Dedifferentiated amniotic fluid mesenchymal stem cell (primary cell): ENCODE measurements around the gene ANKRD6.
A peak's percentile ranks its signal among the peaks of the same experiment; 100 is the strongest.
"Not testable (repeated sequence)": the region's sequence is repeated elsewhere in the genome, so short reads cannot be mapped to it uniquely, and the experiment has no call there.

Experiments
- DNase-seq: peaks from one replicate; pipeline ENCODE4 v3.0.0-alpha.2; 2016; ENCODE audit errors: extremely low spot score

ANKRD6 gene

DNA sequence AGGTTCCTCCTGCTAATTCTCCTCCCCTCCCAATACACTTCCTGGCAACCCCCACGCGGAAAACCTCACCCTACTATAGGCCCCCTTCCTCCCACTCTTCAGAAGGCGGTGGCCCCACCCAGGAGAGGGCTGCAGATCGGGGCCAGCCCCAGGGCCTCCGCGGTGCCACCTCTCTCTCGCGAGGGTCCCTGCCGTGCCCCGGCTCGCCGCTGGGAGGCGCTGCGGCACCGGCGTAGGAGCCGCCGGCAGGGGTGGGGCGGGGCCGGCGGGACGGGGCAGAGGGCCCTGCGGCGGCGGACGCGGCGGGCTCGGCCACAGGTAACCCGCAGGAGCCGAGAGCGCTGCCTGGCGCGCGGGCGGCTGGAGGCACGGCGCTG, at the start of gene ANKRD6:
Gene ANKRD6, plus strand, starts transcription at position 278 of the 377 bp plus-strand sequence. CDS start 133,825 bp downstream, outside the sequence.
- DNase-seq = peak; percentile 29

GRCh38 chr6:89385156-89385667, 47.7 kb upstream of the ANKRD6 start:
- no peak for DNase-seq

DNA sequence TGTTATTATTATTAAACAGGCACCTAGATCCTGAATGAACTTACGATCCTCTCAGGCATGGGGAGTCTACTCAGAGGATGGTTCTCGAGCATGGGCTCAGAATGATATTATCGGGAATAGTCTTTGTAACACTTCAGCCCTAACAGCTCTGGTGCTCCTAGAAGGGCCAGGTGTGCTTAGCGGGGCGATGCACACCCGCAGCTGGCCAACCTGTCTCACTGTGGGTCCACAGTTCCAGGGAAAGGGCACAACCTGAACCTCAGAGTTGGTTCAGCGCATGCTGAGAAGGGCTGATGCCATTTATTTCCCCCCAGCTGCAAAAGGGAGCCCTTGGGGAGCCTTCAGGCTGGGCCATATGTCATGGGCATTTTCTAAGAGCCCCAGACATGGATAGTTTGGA, 47.1 kb upstream of the ANKRD6 start:
- DNase-seq = no peak

- DNase-seq = no peak
Observed at GRCh38 chr6:89386917-89387491, 45.9 kb upstream of the ANKRD6 start.

DNA sequence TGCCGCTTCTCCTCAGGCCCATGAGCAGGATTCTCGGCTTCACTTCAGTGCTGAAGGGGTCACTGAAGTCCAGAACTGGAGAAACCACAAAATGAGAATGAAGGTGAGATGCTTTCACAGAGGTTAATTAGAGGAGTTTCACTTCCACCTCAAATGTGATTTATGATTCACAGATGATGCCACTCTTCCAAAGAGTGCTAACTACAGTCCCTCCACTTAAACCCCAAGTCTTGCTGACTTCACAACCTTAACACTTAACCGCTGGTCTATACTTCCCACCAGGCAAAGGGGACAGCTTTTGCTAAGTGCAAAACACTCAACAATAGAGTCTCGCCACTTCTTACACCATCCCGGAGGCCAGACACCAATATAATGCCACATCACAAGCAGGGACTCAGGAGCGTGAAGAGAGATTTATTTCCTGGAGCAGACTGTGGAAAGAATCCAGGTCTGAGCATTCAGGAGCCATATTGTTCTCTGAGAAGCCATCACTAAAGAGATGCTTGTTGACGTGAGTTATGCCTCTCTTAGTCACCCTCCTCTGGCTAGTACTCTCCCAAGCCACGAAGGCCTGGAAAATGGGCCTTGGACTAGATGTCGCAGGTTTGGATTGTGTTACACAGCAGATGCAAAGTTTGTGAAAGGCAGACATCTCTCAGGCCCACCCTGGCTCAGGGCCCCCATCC, 45.3 kb upstream of the ANKRD6 start:
- DNase-seq = no peak

DNA sequence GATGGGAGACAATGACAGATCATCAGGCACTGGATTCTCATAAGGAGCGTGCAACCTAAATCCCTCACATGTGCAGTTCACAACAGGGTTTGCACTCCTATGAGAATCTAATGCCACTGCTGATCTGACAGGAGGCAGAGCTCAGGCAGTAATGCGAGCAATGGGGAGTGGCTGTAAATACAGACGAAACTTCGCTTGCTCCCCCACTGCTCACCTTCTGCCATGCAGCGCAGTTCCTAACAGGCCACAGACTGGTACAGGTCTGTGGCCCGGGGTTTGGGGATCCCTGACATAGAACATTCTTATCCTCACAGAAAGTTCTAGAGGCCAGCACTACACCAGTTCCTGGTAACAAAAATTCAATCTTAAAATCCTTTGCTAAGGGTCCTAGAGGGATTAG, 44.1 kb upstream of the ANKRD6 start:
- no peak for DNase-seq

- no peak for DNase-seq
Observed at GRCh38 chr6:89392823-89393222, 40.1 kb upstream of the ANKRD6 start.

- no peak for DNase-seq
Observed at GRCh38 chr6:89393659-89394058, 39.3 kb upstream of the ANKRD6 start.

DNA sequence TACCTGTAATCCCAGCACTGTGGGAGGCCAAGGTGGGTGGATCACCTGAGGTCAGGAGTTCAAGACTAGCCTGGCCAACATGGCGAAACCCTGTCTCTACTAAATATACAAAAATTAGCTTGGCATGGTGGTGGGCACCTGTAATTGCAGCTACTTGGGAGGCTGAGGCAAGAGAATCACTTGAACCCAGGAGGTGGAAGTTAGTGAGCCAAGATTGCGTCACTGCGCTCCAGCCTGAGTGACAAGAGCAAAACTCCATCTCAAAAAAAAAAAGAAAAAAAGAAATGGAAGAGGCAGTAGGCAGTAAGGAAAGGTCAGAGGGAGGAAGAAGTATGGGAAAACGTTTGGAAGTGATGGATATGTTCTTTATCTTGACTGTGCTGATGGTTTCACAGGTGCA, 35.1 kb upstream of the ANKRD6 start:
- DNase-seq = not testable (repeated sequence)

DNA sequence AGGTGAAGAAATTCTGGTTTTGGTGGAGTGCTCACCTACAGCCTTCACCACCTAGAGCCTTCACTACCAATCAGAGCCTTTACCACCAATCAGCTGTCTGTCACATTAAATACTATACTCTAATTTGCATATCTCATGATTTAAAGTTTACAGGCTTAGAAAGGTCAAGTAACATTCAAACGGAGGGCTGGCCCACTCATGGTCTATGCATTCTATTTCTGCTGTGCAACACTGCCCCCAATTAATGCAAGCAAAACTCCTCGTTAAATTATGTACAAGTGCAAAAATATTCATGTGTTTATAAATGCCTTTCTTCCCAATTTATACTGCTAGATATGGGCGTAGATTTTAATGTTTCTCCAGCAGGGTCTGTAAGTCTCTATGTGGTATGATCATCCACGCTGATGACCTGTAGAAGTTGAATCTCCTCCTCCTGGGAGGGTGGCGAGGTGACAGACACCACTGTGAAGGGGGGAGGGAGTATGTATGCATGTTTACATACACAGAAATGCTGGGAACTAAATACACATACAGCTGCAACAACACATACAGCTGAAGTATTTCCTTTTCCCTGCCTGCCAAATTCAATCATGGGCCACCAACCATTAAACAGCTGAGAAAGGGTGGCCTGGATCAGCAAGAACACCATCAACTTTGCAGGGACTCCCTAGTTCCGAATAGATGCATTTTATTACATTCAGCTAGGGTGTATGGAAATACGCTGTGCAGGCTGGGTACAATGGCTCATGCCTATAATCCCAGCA, 34.0 kb upstream of the ANKRD6 start:
- DNase-seq = no peak

DNA sequence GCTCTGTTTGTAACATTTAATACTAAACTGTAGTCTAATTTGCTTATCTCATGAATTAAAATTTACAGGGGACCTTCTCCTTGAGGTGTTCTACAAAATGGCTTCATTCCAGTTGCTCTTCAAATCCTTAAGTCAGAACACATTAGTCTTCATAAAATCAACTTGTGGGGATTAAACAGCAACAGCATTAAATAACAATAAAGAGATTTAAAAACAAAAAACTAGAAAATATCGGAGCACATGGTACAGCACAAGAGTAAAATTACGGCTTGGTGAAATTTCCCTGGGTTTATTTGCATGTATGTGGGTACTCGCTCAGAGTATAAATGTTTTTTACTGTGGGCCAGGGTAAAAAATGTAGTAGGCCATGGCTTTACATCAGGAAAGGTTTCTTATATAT, 32.9 kb upstream of the ANKRD6 start:
- DNase-seq = no peak

DNA sequence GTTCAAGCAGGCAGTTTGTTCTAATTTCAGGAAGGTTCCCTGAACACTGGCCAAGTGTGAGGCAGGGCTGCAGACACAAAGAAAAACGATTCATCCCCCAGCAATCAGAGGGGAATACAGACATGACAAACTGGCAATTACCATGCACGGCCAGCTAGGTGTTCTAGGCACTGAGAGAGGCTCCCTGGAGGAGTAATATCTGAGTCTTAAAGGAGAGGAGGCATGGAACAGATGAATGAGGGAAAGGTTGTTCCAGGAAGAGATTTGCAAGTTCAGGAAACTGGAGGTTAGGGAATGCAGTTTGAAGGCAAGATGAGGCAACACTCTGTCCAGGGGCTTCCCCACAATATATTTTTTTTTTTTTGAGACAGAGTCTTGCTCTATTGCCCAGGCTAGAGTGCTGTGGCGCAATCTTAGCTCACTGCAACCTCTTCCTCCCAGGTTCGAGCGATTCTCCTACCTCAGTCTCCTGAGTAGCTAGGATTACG, 32.0 kb upstream of the ANKRD6 start:
- no peak for DNase-seq

DNA sequence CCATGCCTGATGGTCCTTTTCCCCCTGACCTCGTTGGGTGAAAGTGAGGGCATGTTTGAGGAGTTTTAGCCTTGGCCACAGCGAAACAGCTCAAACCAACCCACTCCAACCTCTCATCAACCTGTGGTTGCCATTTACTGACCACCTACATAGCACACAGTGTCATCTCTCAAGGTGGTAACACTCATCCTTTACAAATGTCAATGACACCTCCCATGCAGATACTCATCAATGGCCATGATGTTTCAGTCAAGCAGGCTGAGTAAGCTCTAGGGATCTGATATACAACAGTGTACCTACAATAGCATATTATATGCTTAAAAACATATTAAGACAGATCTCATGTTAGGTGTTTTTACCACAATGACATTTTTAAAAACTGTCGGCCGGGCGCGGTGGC, 30.2 kb upstream of the ANKRD6 start:
- no peak for DNase-seq

DNA sequence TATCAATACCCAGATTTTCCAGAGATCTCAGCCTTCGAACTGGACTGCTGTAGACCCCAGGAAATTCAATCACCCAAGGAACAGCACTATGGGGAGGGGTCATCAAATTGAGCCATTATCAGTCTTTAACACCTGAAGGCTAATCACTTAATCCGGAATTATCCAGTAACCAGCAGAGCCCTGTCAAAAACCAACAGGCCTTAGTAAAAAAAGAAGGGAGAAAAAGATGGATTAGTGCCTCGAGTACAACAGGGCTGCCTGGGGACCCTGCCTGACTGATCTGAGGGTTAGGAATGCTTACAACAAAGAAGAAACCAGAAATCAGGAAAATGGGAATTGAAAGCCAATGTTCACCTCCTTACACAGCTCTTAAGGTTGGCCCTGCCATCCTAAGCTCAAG, 28.4 kb upstream of the ANKRD6 start:
- no peak for DNase-seq

DNA sequence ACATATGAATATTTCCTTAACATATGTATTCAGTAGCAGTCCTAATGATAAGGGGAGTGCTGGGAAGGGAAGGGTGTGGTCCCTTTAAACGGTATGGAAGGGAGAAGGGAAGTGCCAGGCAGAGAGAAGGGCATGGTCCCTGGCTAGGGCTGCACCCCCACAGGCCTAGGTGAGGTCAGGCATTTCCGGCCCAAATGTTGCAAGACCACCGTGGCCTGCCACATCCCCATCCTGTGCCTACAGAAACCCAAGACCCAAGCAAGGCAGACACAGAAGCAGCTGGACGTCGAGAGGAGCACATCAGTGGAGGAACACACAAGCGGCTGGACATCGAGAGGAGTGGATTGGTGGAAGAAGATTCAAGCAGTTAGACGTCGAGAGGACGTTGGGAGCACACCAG, 26.8 kb upstream of the ANKRD6 start:
- no peak for DNase-seq

DNA sequence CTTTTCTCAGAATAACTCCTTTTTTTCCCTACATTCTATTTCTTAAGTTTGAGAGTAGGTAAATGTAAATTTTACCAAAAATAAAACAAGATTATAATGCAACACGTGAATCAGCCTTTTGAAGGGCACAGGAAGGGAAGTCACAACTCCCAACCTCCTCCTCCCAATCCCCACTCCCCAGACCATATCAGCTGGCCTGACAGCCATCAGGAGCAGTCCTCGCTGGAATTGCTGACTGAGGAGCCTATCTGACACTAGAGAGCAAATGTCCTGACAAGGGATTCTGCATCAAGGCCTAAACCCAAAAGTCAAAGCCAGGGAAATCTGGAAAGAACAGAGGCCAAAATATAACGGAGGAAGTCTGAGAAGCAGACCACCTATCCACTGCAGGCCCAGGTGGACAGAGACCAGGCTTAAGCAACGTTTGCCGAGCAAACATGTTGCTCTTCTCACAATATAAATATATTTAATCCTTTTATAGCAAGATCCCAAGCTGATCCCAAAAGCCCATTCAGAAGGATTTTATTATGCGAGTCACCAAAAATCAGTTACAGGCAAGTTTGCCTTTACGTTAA, 23.4 kb upstream of the ANKRD6 start:
- DNase-seq = no peak

GRCh38 chr6:89410231-89410761, 22.7 kb upstream of the ANKRD6 start:
- no peak for DNase-seq

DNA sequence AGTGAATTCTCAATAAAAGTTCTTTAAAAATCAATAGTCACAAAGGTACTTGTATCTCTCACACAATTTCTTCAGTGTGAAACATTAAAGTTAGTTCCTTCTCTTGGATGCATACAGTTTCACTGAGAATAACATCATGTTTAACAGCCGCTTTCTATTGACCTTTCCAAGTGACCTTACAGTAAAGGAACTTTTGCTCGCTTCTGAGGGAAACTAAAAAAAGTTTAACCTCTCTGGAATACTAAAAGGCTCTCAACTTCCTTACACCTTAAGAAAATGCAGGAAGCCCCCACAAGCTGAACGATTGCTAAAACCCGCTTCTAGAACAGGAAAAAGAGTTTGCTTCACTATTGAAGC, 22.2 kb upstream of the ANKRD6 start:
- no peak for DNase-seq

GRCh38 chr6:89411145-89412070, 21.5 kb upstream of the ANKRD6 start:
- no peak for DNase-seq

DNA sequence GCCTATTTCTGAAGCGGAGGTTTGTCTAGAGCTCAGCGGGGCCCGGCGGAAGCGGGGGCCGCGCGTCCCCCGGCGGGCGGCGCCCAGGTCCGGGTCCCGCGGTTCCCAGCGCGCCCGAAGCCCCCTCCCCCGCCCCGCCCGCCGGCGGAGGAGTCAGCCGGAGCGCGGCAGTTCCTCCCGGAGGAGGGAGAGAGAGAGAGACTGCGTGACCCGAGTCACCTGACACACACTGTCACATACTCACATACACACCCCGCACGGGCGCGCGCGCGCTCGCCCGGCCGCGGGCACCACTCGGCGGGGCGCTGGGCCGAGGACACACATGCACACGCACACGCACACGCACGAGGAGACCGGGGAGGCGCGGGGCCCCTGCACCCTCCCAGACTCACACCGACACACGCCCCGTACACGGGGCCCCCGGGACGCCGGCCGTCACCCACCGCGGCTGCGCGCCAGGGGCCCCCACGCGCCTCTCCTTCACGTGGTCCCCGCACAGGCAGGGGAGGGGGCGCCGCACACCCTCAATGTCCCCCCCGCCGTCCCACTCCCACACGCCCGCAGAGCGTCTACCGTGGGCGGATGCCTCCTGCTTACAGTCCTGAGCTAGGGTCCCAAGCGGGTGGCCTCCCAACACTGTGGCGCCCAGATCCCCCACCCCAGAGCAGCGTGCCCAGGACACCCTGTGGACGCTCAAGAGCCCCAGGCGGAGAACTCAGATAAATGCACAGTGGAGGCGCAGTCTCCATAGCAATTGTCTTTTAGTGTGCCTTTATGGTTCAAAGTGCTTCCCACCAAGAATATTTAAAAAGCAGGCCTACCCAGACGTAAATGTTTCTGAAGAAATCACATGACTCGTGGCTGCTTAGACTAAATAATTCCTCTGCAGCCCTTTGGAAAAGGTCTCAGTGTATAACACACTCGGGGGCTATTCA, 20.6 kb upstream of the ANKRD6 start, which contains the start of gene RRAGD:
Gene RRAGD, minus strand, starts transcription at position 203 of the 935 bp plus-strand sequence. CDS start 280 bp downstream, outside the sequence.
- DNase-seq = no peak
